GM19438 (cell line): ENCODE measurements around the gene ARPC4.
"Not testable (repeated sequence)": the region's sequence is repeated elsewhere in the genome, so short reads cannot be mapped to it uniquely, and the experiment has no call there.

Experiments used
- ATAC-seq: cut with Tn5 transposase; IDR thresholded peaks from one replicate; pipeline ENCODE4 v1.9.1; 2021; ENCODE audit warnings: low read depth; ENCODE audit not compliant: unreplicated experiment

Gene ARPC4

GRCh38 chr3:9769426-9770275, 23.2 kb upstream of the ARPC4 start, which contains the start of gene CAMK1:
Gene CAMK1 (minus strand): TSS chr3:9769947. CDS start chr3:9767749, 2,198 bp downstream.
- no peak for ATAC-seq

GRCh38 chr3:9770276-9770812, 22.5 kb upstream of the ARPC4 start:
- no peak for ATAC-seq

GRCh38 chr3:9771007-9771406, 21.9 kb upstream of the ARPC4 start:
- not testable (repeated sequence) for ATAC-seq

DNA sequence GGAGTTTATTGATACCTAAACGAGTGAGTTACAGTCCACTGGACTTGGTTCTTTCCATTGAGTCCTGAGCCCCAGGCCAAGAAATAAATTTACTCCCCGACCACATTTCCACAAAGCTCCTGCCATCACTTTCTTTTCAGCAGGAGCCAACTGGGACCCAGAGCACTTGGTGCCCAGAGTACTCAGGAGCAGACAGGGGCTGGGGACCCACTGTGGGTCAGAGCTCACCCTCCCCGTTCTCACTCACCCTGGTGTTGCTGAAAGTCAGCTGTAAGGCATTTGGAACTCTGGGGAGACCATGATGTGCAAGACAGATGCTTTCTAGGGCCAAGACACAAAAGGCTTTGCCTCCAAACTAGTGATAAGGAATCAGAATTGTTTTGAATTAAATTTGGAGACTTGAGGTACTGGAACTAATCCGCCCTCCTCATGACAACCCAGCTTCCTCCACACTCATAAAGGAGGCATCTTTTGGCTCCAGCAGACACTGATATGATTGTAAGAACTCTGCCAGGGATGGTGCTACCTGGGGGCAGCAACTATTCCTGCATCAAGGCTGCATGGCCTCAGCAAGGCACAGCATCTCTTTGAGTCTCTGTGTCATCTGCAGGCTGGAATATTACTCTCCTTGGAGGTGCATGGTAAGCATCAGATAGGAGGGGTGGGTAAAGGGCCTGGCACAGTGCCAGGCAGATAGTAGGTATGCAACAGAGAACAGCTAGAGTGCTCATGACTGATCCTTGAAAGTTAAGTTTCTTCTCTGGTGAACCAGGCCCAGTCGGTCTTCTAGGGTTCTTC, 15.8 kb upstream of the ARPC4 start:
- no peak for ATAC-seq

- ATAC-seq, result no peak
These were observed 15.2 kb upstream of the ARPC4 start for GRCh38 chr3:9777694-9778021.

GRCh38 chr3:9778143-9779074, 14.5 kb upstream of the ARPC4 start:
- ATAC-seq, result no peak

GRCh38 chr3:9779075-9779593, 13.7 kb upstream of the ARPC4 start:
- ATAC-seq, result no peak

DNA sequence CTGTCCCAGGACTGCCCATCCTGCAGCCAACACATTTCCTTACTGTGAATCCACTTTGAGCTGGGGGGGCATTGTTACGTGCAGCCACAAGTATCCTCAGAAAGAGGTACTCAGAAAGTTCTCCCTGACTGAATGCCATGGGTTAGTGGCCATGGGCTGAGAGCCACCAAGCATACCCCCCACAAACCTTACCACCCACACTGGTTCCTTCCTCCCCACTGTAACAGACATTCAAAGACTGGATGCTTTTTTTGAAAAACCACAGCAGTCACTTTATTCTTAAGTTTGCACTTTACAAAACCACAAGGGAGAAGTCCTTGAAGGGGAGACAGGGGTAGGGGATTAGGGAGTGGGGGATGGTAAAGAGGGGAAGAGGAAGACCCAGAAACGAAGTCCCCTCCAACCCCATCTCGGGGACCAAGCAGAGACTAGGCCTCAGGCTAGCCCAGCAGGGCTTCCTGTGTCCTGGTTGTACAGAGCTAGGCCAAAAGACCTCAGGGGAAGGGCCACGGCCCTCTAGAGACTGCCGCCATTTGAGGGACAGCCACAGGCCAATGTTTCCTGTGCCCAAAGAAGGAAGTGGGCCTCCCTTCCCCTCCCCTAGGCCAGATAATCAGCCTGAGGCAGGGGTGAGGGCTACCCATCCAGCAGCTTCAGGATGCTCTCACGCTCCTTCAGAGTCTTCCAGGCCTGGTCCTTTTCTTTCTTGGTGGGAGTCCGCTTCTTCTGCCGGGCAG, 13.0 kb upstream of the ARPC4 start:
- no peak for ATAC-seq

DNA sequence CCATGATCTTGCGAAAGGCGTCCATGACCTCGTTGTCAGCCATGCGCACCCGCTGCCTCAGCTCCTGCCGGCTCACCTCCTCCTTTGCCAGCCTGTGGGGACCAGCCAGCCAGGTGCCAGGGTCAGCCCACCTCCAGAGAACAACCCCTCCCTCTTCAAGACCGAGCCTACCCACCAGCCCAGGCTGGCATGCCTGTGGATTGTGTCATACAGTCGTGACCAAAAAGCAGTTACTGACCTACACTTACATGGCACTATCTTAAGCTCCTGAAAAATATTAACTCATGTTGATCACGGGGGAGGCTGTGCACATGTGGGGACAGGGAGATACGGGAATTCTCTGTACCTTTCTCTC, 12.4 kb upstream of the ARPC4 start:
- ATAC-seq, result no peak

GRCh38 chr3:9780910-9781309, 12.0 kb upstream of the ARPC4 start:
- no peak for ATAC-seq

DNA sequence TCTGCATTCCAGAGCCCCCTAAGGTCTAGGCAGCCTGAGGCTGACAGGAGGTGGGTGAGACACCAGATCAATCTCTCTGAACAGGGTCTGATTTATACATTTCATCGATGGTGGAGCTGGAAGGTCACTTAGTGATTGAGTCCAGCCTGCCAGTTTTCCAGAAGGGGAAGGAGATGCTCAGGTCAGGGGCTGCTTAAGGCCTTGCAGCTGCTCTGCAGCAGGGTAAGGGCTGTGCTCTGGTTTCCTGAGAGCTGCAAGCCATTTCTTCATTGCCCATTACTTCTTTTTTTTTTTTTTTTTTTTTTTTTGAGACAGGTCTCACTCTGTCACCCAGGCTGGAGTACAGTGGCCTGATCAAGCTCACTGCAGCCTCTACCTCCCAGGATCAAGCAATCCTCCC, 11.3 kb upstream of the ARPC4 start:
- ATAC-seq, result no peak

GRCh38 chr3:9781978-9782603, 10.8 kb upstream of the ARPC4 start:
- ATAC-seq, result no peak

DNA sequence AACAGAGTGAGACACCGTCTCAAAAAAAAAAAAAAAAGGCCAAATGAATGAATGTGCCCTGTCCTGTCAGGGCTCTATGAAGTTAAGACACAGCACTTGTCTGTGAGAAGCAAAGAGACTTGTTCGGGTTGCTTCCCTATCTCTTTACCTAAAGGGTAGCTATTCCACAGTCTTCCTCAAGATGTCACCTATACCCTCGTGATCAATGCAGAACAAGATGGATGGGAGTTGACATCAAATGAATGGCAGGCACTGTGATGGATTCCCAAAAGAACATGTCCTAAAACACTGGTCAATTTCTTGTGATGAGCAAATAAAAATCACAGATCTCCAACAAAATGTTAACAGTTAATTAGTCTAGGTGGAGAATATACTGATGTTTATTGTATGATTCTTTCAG, 10.1 kb upstream of the ARPC4 start:
- ATAC-seq, result no peak

GRCh38 chr3:9783954-9784353, 8.9 kb upstream of the ARPC4 start:
- no peak for ATAC-seq

DNA sequence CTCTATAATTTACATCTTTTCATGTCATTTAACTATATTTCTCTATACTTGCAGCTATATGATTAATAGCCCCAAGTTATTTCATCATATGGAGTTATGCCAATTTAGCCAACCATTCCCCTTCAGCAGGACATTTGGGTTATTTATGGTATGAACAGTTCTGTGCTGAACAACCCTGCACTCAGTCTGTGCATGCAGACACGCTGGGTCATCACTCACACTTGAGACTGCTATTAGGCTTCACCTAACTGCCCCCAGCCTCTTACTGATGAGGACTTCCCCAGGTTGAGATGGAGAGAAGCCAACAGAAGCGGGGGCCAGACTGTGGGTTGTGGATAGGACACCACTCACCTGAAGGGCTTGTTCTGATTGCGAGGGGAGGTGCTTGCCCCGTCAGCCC, 7.9 kb upstream of the ARPC4 start:
- ATAC-seq, result no peak

DNA sequence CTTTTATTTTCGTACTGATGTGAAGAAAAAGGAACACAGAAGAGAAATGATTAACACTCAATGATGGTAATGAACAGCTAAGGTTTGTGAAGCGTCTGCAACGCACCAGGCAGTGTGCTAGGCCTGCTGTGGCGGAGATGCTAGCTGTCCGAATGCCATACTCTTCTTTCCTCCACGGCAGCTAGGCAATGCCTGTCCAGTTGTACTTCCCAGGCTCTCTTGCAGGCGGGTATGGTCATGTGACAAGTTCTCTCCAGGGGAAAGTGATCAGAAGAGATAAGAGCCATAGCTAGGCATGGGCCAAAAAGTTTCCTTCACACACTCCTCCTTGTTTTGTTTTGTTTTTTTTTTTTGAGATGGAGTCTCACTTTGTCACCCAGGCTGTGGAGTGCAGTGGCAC, 7.3 kb upstream of the ARPC4 start:
- ATAC-seq, result no peak

DNA sequence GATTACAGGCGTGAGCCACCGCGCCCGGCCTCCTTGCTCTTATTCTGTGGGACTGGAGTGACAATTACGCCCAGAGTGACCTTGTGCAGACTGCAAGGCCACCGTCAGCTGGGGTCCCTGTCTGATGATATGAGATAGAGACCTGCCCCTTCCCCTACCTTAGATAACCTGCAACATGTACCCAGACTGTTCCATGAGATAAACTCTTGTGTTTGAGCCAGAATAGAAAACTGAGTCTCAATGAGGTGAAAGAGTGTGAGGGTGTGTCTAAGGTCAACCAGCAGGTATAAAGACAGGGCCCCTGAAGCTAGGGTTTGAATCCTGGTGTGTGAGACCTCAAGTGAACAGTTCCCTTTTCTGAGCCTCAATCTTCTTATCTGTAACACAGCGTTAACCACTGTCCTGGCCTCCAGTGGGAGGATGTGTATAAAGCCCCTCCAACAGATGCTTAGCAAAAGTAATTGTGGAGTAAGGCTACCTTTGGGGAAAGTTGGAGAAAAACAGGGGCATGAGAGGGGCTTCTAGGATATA, 6.6 kb upstream of the ARPC4 start:
- ATAC-seq, result no peak

DNA sequence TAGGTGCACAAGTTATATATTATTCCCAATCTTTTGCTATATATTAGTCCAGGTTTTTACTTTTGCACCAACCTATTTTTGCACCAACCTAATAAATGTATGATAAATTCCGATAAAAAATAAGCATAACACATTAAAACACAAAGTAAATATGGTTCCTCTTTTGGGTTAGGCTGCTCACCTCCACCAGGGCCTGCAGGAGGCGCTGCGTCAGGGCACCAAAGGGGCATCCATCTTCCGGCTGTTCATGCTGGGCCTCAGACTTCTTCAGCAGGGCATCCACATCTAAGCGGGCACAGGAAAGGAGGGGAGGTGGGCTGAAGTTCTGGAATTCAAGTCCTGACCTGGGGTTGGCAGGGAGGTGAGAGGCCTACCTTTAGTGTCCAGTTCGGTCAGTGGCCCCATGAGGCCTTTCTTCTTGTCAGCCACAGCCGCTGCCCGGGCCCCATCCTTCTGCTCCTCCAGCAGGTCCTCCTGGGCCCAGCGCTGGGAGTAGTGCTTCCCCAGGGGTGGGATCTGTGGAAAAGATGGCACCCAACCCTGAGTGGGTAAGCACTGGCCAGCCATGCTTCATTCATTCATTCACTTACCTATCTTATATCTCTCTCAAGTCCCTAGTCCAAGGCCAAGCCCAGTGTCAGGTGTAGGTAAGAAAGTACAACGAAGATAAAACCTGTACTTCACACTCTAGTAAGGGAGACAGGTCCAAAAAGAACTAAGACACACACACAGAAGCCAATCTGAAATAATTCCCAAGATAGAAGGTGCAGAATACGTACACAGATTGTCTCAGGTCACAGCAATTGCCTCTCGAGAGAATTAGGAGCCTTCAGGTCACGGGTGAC, 5.8 kb upstream of the ARPC4 start:
- ATAC-seq, result no peak
